Measurements from ENCODE around the gene PUS10.
A peak's percentile ranks its signal among the peaks of the same experiment; 100 is the strongest.

The PUS10 gene

DNA sequence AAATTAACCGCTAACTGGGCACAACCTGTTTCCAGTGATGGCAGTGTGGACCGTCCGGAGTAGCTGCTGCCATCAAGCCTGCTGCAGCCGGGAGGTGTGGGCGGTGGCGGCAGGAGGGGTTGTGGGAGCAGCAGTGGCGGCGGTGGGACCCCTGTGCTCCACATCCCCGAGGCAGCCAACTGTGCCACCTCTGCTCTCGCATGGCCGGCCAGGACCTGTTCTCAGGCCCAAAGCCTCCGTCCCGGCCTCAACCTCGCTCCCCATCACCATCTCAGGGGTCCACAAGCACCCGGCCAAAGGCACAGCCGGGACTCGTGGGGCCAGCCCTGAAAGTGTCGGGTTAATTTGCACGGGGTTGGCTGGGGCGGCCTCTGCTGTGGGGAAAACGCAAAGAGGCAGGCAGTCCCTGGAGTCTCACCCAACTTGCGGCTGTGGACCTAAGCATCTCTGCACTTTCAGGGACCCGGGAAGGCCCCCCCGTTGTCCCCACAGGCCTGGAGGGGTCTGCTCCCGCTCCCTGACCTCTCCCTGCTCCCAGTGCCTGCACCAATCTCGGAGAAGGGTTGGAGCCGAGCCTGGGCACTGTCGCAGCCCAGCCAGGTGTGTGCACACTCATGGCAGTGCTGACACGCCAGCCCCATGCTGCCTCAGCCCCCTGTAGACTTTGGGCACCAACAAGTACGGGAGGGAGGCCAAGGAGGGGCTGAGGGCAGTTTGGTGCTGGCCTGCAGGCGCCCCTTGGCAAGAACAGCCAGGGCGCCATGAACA is 45.0 kb downstream of the PUS10 start:
- no peak for DNase-seq (ENCODE audit: low spot score)

DNA sequence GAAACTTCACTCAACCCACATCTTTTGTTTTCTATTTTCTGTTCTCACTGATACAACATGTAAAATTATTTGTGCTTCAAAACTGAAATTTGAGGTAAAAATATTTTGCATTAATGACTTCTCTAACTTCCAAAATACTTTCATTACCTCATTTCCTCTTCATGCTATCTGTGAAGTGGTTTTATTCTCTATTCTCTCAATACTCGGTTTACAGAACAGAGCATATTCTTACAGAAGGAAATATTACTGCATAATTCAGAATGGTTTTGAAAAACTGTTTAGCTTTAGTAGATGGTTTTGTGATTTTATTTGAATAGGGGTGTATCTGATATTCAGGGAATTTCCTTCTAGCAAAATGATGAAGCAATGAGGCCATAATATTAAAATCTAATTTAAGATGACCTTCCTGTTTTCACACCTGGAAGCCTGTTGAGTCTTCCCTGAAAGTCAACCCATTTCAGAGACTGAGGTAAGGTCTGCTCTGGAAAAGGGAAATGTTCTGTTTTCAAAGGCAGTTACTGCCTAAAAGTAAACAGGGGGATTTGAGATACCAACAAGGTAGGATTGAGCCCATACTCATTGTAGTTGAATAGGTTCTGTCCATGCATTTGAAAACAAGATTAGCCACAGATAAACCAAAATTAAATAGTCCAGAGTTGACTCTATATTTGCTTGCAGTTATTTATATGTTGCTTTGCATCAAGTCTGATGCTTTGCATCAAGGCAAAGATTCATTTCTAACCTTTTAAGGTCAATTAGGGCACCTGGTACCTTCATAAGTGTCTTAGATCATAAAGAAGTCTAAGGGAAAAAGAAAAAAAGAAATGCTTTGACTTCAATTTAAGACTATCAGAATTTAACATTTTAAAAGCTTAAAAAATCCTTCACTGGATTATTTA is 51.3 kb downstream of the PUS10 start:
- no peak for DNase-seq (ENCODE audit: low spot score)

- no peak for DNase-seq (ENCODE audit: low spot score)
Measured at GRCh38 chr2:60965499-60965785, 52.6 kb downstream of the PUS10 start.

DNA sequence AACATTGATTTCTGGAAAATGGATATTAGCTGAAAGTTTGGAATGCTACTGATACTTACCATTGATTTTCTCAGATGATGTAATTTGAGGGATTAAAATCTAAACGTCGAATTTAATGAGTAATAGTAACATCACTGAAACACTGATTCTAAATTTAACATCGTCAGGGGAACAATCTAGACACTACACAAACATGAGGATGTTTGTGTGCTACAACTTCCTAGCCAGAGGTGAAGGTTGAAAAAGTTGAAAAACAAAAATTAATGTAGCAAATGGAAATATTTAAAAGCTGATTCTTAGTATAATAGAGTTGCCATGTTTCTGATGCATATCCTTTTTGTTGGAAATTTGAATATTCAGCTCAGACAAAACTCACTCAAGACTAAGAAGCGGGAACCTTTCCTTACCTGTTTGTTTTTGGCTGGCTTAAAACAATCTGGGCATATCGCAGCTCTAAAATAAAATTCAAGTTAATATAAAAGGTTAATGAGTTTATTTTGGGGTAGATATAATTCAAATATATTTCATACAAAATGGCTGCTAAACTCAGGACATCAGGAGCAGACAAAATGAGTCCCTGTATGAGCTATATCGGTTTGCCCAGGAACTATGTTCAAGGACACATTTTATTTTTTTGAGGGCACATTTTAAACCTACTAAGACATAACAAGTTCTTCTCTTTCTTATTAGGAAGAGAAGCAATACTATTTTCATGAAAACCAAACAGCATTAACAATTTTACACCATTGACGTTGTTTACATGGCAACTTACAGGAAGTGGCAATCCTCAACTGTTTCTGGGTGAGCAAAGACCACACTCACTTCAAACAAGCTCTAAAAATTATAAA is 53.2 kb downstream of the PUS10 start:
- no peak for DNase-seq (ENCODE audit: low spot score)

DNA sequence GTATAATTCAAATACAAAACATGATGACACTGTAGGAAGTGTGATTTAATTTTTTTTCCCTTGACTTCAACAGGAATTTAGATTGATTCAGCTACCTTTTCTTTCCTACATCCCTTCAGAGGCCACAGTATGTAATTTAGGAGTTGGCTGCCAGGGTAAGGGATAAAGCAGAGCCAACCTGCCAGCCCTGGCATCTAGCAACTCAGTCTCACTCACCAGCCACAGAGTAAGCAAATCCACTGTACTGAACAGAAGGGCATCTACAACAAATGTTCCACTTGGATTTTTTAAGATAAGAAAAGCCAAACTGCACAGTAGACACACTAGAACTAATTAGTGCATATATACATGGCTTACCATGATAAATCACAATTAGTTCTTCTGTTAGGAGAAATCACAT is 54.9 kb downstream of the PUS10 start:
- no peak for DNase-seq (ENCODE audit: low spot score)

DNA sequence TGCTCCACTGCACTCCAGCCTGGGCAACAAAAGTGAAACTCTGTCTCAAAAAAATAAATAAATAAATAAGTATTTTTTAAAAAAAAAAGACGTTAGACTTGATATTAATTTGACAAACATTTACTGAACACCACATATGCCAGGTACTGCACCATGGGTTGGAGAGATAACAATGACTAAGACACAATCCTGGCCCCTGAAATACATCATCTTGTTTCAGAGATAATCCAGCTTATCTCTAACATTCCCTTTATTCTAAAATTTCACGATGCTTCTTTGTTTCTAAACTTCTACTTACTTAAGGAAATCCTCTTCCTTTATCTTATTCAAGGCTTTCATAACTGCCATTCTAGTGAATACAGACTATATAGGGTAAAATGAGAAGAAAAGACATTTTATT is 55.5 kb downstream of the PUS10 start:
- DNase-seq (ENCODE audit: low spot score), result no peak

DNA sequence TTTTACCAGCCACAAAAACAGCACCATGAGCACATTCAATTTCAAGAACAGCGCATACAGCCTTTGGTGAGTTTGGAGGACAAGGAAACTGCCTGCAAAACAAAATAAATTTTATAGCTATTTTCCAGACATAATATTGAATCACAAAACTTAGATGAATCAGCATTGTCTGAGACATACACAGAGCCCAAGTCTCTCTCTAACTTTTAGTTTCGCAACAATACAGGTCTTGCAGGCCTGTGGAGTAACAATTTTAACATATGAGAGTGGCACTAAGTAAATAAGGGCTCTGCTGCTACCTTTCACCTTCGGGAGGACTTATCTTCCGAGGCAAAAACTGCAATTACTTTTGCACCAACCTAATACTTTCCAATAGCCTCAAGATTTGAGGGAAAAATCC is 56.6 kb downstream of the PUS10 start:
- DNase-seq (ENCODE audit: low spot score), result no peak

DNA sequence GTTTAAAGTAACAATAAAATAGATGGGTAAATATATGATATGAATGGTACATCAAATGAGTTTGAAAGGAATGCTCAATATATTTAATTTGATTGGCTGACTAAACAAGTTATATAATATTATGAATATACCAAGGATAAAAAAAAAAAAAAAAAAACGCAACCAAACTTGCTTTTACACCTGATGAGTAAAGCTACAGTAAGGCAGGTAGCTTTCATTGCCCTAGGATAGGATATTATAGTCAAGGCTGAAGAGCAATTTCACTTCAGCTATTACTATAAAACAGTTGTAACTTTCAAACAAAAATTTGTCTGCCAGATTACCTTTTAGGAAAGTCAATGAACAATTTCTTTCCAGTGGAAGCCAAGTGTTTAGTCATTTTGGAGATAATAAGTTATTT is 57.3 kb downstream of the PUS10 start:
- no peak for DNase-seq (ENCODE audit: low spot score)

DNA sequence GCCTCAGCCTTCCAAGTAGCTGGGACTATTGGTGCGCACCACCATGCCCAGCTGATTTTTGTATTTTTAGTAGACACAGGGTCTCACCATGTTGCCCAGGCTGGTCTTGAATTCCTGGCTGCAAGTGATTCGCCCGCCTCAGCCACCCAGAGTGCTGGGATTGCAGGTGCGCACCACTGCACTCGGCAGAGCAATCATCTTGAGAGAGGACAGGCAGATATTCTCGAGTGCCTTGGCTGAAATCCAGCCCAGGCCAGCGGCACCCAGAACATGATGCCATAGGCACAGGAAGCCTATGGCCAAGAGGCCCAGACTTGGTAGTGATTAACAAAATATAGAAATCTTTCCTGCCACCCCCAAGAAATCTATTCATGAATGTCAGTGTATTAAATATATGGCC is 58.6 kb downstream of the PUS10 start:
- no peak for DNase-seq (ENCODE audit: low spot score)

- no peak for DNase-seq (ENCODE audit: low spot score)
Measured at GRCh38 chr2:60958800-60959199, 59.3 kb downstream of the PUS10 start.

- DNase-seq (ENCODE audit: low spot score), result no peak
Measured at GRCh38 chr2:60958361-60958760, 59.7 kb downstream of the PUS10 start.

DNA sequence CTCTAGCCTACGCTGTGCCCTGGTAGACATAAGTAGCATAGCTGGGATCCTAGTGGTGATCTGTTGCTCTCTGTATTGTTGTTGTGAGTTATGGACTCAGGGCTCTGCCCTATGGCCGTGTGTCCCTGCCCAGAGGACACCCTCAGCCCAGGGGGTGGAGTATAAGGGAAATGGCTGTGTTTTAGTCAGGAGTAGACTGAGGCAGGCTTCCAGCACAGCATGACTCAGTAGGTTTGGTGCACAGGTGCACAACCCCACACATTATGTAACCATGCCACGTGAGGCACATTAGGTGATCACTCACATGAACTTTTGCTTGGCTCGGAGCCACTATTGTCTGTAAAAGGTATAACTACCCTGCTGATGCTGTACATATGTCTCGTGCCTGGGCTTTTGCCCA is 60.4 kb downstream of the PUS10 start:
- DNase-seq (ENCODE audit: low spot score), result no peak

- DNase-seq (ENCODE audit: low spot score), result no peak
Measured at GRCh38 chr2:60957224-60957623, 60.8 kb downstream of the PUS10 start.

DNA sequence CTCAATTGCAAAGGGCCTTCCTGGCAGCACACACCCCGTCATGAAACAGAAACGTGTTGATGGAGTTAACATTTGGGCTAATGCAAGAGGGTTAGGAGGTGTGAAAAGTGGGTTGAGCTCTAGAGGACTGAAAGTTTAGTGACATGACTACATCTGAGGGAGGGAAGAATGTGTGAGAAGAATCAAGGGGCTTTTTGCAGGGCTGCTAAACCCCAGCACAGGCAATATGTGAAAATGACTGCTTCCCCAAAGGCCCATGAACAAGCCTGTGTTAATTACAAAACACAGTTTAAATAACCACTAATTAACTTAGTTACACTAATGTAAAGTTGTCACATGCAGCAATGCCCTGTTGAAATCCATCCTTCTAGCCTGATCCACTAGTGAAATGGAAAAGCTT is 63.9 kb downstream of the PUS10 start:
- DNase-seq (ENCODE audit: low spot score), result no peak

- DNase-seq (ENCODE audit: low spot score), result no peak
Measured at GRCh38 chr2:60948926-60949579, 69.0 kb downstream of the PUS10 start.

DNA sequence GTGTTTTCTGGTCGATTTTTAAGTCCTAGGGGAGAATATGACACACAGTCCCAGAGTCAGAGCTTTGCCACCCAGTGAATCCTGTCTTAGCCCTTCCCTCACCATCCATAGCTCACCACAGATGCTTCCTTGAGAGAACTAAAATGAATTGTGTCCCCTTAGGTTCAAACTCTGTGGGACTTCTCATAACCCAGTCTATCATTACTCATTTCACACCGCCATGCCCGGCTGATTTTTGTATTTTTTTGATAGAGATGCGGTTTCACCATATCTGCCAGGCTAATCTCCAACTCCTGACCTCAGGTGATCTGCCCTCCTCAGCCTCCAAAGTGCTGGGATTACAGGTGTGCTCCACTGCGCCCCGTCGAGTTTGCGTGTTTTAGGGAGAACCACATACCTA is 69.9 kb downstream of the PUS10 start:
- no peak for DNase-seq (ENCODE audit: low spot score)

- no peak for DNase-seq (ENCODE audit: low spot score)
Measured at GRCh38 chr2:60947056-60947455, 71.0 kb downstream of the PUS10 start.

DNA sequence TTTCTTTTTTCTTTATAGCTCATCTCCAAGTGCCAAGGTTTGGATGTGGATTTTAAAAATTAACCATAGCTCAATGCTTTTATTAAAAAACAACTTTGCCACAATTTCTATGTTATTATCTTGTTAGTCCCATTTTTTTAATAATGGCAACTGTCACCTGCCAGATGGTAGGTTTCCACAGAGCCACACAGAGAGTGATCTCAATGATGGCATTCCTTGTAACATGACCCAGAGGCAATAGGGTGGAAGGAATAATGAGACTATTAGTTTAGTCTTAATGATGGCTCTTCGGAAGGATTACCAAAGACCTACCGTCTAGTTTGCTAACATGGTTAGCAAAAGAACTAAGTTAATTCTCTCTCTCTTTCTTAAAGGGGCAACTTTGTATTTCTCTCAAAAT is 72.7 kb downstream of the PUS10 start:
- DNase-seq (ENCODE audit: low spot score), result no peak

GRCh38 chr2:60939622-60940021 is 78.4 kb downstream of the PUS10 start:
- no peak for DNase-seq (ENCODE audit: low spot score)

DNA sequence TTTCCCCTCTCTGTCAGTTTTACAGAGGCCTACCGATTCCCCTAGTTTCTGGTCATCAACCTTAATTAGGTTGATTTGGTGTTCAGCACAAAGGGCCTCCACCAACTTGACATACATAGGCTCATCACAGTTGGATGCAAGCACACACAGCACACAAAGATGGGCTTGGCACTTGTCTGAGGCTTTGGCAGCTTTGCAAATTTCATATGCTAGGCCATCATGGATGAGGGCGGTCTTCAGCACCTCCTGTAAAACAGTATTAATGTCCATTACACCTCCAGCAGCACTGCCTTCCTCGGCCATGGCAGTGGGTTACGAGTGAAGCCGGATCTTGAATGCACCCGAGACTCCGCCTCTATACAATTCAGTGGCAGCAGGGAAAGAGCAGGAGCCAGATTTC is 79.8 kb downstream of the PUS10 start:
- DNase-seq (ENCODE audit: low spot score), result no peak

DNA sequence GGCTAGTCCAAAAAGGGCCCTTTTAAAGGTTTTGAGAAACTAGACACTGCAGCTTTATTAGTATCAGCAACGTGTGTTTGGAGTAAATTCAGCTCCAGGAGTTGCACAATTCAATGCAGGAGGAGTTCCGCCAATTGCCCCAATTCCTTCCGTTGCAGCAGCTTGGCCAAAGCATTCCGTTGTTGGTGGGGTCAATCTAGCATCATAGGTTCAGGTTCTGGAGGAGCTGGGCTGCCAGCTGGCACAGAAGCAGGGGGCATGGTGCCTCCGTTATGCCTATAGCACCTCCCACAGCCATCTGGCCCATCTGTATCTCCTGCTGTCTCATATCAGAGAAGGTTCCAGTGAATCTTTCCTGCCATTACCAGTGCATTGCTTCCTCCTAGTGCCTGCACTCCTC is 81.3 kb downstream of the PUS10 start:
- DNase-seq (ENCODE audit: low spot score), result peak; percentile 39

DNA sequence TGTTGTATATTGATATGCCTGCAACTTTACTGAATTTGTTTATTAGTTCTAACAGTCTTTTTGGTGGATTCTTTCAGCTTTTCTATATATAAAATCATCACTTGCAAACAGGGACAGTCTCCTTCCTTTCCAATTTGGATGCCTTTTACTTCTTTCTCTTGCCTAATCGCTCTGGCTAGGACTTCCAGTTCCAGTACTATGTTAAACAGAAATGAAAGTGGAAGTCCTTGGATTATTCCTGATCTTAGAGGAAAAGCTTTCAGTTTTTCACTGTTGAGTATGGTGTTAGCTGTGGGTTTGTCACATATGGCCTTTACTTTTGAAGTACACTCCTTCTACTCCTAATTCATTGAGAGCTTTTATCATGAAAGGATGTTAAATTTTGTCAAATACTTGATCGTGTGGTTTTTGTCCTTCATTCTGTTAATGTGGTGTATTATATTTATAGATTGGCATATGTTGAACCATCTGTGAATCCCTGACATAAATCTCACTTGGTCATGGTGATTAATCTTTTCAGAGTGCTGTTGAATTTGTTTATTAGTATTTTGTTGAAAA is 83.8 kb downstream of the PUS10 start:
- no peak for DNase-seq (ENCODE audit: low spot score)

Measured in Ammon's horn (tissue), 1 donor.